GM23248 (cell line): Measurements from ENCODE around the gene SLCO4C1. TPM values are rescaled to one million over a fixed set of nuclear protein-coding genes. Genes with fewer than 3 reads are reported as not detected.
"Not testable (repeated sequence)": the region's sequence is repeated elsewhere in the genome, so short reads cannot be mapped to it uniquely, and the experiment has no call there.

Experiments used
- DNase-seq: peaks from one replicate; pipeline ENCODE4 v3.0.0-alpha.2; 2015
- H2AFZ ChIP-seq: fragments of 200-600 bp; sonication (generic); 2 replicates; pipeline ENCODE4 v1.6.1; 2016; ENCODE audit warnings: antibody characterized with exemption
- H3F3A ChIP-seq: fragments of 200-600 bp; sonication (generic); 2 replicates; pipeline ENCODE4 v1.6.1; 2016; ENCODE audit warnings: mild to moderate bottlenecking, antibody characterized with exemption, mixed run types; ENCODE audit not compliant: insufficient read depth
- H3K27ac ChIP-seq: fragments of 200-600 bp; sonication (generic); 2 replicates; pipeline ENCODE4 v1.5.1; 2016; ENCODE audit warnings: mild to moderate bottlenecking
- H3K27me3 ChIP-seq: fragments of 200-600 bp; sonication (generic); replicated peaks from 2 replicates; pipeline ENCODE4 v1.6.1; 2016; ENCODE audit warnings: mild to moderate bottlenecking; ENCODE audit not compliant: insufficient read depth
- H3K36me3 ChIP-seq: fragments of 200-600 bp; sonication (generic); 2 replicates; pipeline ENCODE4 v1.6.1; 2016; ENCODE audit warnings: low read depth, mild to moderate bottlenecking
- H3K4me1 ChIP-seq: fragments of 200-600 bp; sonication (generic); 2 replicates; pipeline ENCODE4 v1.6.1; 2016; ENCODE audit warnings: mild to moderate bottlenecking; ENCODE audit not compliant: insufficient read depth
- H3K4me2 ChIP-seq: fragments of 200-600 bp; sonication (generic); one replicate; pipeline ENCODE4 v1.6.1; 2016; ENCODE audit warnings: mild to moderate bottlenecking; ENCODE audit not compliant: unreplicated experiment
- H3K4me3 ChIP-seq: fragments of 200-600 bp; sonication (generic); 2 replicates; pipeline ENCODE4 v1.5.1; 2016; ENCODE audit warnings: mild to moderate bottlenecking
- H3K79me2 ChIP-seq: fragments of 200-600 bp; sonication (generic); 2 replicates; pipeline ENCODE4 v1.6.1; 2016; ENCODE audit warnings: mild to moderate bottlenecking; ENCODE audit not compliant: insufficient read depth
- H3K9ac ChIP-seq: fragments of 200-600 bp; sonication (generic); 2 replicates; pipeline ENCODE4 v1.6.1; 2016; ENCODE audit warnings: mild to moderate bottlenecking
- H3K9me2 ChIP-seq: fragments of 200-600 bp; sonication (generic); 2 replicates; pipeline ENCODE4 v1.6.1; 2016; ENCODE audit warnings: mixed run types, mild to moderate bottlenecking, moderate library complexity; ENCODE audit not compliant: insufficient read depth
- H3K9me3 ChIP-seq: fragments of 200-600 bp; sonication (generic); one replicate; pipeline ENCODE4 v1.6.1; 2017; ENCODE audit warnings: low read depth
- H4K20me1 ChIP-seq: fragments of 200-600 bp; sonication (generic); 2 replicates; pipeline ENCODE4 v1.6.0; 2016; ENCODE audit not compliant: insufficient read depth
- EZH2 ChIP-seq: fragments of 200-600 bp; sonication (generic); IDR thresholded peaks from 2 replicates; pipeline ENCODE4 v1.6.1; 2018; ENCODE audit warnings: antibody characterized with exemption, mild to moderate bottlenecking; ENCODE audit not compliant: insufficient read depth, poor library complexity, severe bottlenecking
- EZH2phosphoT487 ChIP-seq: fragments of 200-600 bp; sonication (generic); IDR thresholded peaks from 2 replicates; pipeline ENCODE4 v1.6.1; 2018; ENCODE audit warnings: antibody characterized with exemption, moderate library complexity, mild to moderate bottlenecking, low read depth; ENCODE audit not compliant: insufficient read depth
- WGBS, 2 experiments: methylation state at CpG; one replicate each; pipeline ENCODE4 v1.1.6; 2015 to 2017; ENCODE audit warnings: low lambda C conversion rate in 2 of 2, low coverage in 1 of 2; ENCODE audit errors: missing lambda C conversion rate in 2 of 2; 5-methylcytosine and 5-hydroxymethylcytosine counted together
- in situ Hi-C: fragments of 300-500 bp; cut with MboI; formaldehyde crosslinking; loops from 2 replicates; pipeline ENCODE4 v1.15.0; 2020
- polyA plus RNA-seq: library from polyadenylated mRNA; unstranded; fragments of >200 nt; fragmentation: Nextera tagmentation; extraction: Ambion mirVana; gene quantifications from 2 replicates; pipeline ENCODE4 v1.2.1, GENCODE V29; 2016
- total RNA-seq: library from RNA; depleted of rRNA; stranded (reverse); fragments of >200 nt; shearing (Covaris generic); gene quantifications from 2 replicates; pipeline ENCODE4 v1.2.3, GENCODE V29; 2014; rRNA removed

SLCO4C1 gene
- not detected in 2 replicates for total RNA-seq
- not detected in 2 replicates for polyA plus RNA-seq

GRCh38 chr5:102296178-102296817 is at the start of gene SLCO4C1:
TSS of gene SLCO4C1 (minus strand) at chr5:102296284. CDS start at chr5:102296262, 22 bp downstream.
- DNase-seq, result peak; percentile 53
- Histone ChIP-seq H3K27me3 (0 out of 2 replicates have a peak, but pooled peaks cover 8% of the 10 kb centered on the region), H3K4me2 (peak within 1 kb of the TSS; percentile 11), H3K9me3 (no peaks in the 10 kb centered on the region), H3K4me3 (peak within 1 kb of the TSS; percentile 60), H3K9me2 (no peaks in the 10 kb centered on the region), H3K4me1 (no peaks in the 10 kb centered on the region), H3K9ac (no peak within 1 kb of the TSS), H3F3A (no peaks in the 10 kb centered on the region), H3K36me3 (no peaks in the 10 kb centered on the region), H4K20me1 (no peaks in the 10 kb centered on the region), H2AFZ (peak within 1 kb of the TSS; percentile 72), H3K79me2 (no peaks in the 10 kb centered on the region), H3K27ac (no peak within 1 kb of the TSS)
- no peak for TF ChIP-seq EZH2phosphoT487
- TF ChIP-seq EZH2, result no peak
- in situ Hi-C loops, result no loop called here
- 7 to 8% methylated on average over 38 to 42 of the region's 42 CpGs for WGBS, 2 experiments

GRCh38 chr5:102341681-102342288 is 45.7 kb upstream of the SLCO4C1 start:
- no peak overlapping the region for H3K4me3 ChIP-seq
- DNase-seq, result no peak
- no peak for TF ChIP-seq EZH2phosphoT487
- no peak for TF ChIP-seq EZH2
- no peak overlapping the region for H3K9ac ChIP-seq
- no peak overlapping the region for H3K4me2 ChIP-seq
- no peaks in the 10 kb centered on the region for H3K9me3 ChIP-seq
- WGBS, 2 experiments, result 4 to 6% methylated on average over 2 of the region's 2 CpGs
- H3K36me3 ChIP-seq, result no peaks in the 10 kb centered on the region
- no peak overlapping the region for H3K27ac ChIP-seq
- H3K79me2 ChIP-seq, result no peaks in the 10 kb centered on the region
- no peaks in the 10 kb centered on the region for H4K20me1 ChIP-seq
- H2AFZ ChIP-seq, result no peak overlapping the region
- no peaks in the 10 kb centered on the region for H3K27me3 ChIP-seq
- no peaks in the 10 kb centered on the region for H3F3A ChIP-seq
- in situ Hi-C loops, result no loop called here
- no peaks in the 10 kb centered on the region for H3K9me2 ChIP-seq
- H3K4me1 ChIP-seq, result no peaks in the 10 kb centered on the region

- Histone ChIP-seq H3K4me2 (no peak overlapping the region), H4K20me1 (no peaks in the 10 kb centered on the region), H3K9me2 (no peaks in the 10 kb centered on the region), H3K27me3 (no peaks in the 10 kb centered on the region), H3K9me3 (no peaks in the 10 kb centered on the region), H3K36me3 (no peaks in the 10 kb centered on the region), H3K27ac (no peak overlapping the region), H3F3A (no peaks in the 10 kb centered on the region), H3K4me1 (no peaks in the 10 kb centered on the region), H3K79me2 (no peaks in the 10 kb centered on the region), H3K4me3 (no peak overlapping the region), H3K9ac (no peak overlapping the region), H2AFZ (no peak overlapping the region)
- in situ Hi-C loops, result no loop called here
- 0 to 3% methylated on average over 2 of the region's 2 CpGs for WGBS, 2 experiments
- no peak for DNase-seq
- TF ChIP-seq EZH2phosphoT487, result no peak
Measured at GRCh38 chr5:102324714-102325113, 28.6 kb upstream of the SLCO4C1 start.

GRCh38 chr5:102318801-102319200 is 22.7 kb upstream of the SLCO4C1 start:
- H3K79me2 ChIP-seq, H3K4me3 ChIP-seq, H4K20me1 ChIP-seq, H3K9ac ChIP-seq, H3K4me1 ChIP-seq, H2AFZ ChIP-seq, H3K4me2 ChIP-seq, H3F3A ChIP-seq, H3K9me3 ChIP-seq, H3K27ac ChIP-seq, DNase-seq, H3K9me2 ChIP-seq, H3K36me3 ChIP-seq, H3K27me3 ChIP-seq, in situ Hi-C loops: not testable (repeated sequence)
- WGBS, 2 experiments, result 9 to 17% methylated on average over 3 to 4 of the region's 4 CpGs
